Activated gamma-delta T cell treated with Interleukin-2 at 50 U/mL for 16 hours (primary cell): ENCODE results near the gene BCL11B.
"Not testable (repeated sequence)": the region's sequence is repeated elsewhere in the genome, so short reads cannot be mapped to it uniquely, and the experiment has no call there.

Experiments
- DNase-seq: peaks from one replicate; pipeline ENCODE4 v3.0.0-alpha.2; 2020

BCL11B gene

GRCh38 chr14:99194736-99195135 is 77.3 kb downstream of the BCL11B start:
- DNase-seq, result no peak

GRCh38 chr14:99194136-99194535 is 77.9 kb downstream of the BCL11B start:
- no peak for DNase-seq

- no peak for DNase-seq
Observed at GRCh38 chr14:99192830-99193229, 79.2 kb downstream of the BCL11B start.

DNA sequence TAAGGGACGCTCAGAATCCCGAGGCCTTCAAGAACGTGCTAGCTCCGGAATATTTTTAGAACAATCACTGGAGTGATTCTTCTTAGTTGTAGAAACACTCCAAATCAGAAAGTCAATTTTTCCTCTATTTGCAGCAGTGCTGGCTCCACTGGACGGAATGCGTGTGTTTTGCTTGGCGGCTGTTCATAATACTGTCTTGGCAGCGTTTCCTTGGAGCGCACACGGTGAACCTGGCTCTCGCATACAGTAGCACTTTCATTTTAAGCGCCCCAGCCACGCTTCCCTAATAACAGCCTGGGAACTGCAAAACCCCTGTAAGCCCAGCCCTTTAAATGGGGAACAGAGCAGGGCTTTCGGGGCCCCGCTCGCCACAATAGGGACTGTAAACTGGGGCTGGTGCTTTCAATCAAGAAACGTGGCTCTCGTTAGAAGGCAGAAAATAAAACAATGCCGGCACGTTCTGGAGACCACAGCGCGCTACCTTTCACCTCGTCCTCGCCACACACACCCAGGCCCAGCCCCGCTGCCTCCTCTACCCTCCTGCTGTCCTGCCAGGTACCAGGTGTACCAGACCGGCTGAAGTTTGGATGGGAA is 79.9 kb downstream of the BCL11B start:
- DNase-seq, result no peak

- peak; percentile 31 for DNase-seq
Observed at GRCh38 chr14:99191395-99192027, 80.5 kb downstream of the BCL11B start.

GRCh38 chr14:99190696-99191394 is 81.2 kb downstream of the BCL11B start:
- DNase-seq, result no peak

DNA sequence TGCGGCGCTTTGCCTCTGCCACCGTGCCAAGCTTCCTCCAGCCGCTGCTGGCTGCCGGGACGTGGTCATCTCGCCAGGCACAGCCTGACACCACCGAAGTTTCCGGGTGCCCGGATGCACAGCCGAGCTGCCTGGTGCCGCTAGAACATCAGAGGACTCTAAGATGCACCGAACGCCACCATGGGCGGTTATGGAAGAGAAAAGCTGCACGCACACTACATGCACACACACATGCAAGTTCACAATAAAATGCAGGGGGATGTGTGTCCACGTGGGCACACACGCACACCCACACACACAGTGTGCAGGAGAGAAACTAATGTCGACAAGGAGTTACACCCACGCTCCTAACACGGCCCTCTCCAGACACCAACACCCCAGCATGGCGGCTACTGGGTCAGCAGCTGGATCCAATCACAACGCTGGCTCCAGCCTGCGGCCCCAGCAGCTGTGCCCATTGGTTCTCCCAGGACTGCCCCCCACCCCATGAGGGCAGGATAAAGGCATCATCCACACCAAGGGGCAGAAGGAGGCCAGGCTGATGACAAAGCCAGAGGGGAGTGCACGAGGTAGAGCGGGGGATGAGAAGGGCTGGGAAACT is 82.7 kb downstream of the BCL11B start:
- DNase-seq, result peak; percentile 41

DNA sequence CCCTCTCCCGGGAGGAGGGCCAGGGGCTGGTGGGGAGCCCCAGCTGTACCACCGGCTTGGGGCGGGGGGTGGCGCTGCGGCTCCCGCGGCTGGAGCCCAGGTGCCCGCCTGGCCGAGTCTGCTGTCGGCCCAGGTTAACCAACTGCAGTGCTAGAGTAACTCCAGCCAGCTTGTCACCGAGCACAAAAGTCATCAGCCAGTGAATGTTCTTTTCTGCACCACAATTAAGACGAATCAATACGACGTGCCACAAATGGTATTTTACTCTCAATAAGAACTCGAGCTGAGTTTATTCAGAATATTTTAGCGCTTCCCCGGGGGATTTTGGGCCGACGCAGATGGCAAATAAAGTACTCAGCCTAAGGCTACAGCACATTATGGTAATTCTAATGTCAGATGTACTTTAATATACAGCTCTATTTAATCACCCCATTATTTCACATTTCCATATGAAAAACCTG is 83.2 kb downstream of the BCL11B start:
- DNase-seq, result no peak

DNA sequence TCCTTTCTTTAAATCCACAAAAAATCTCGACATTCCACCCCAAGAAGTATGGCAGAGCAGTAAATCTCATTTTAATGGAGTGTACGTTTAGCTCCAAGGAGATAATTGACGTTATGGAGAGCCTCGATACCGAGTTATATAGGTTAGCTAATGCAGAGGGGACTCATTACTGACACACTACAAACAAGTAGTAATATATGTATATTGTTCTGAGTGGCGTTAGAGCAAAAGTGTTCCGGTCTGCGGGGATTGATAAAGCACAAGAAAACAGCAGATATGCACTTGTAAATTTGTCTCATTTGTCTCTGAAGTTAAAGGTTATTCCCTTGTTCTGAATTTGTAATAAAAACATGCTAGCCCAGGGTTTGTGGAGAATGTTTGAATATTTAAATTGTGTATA is 84.1 kb downstream of the BCL11B start:
- no peak for DNase-seq

DNA sequence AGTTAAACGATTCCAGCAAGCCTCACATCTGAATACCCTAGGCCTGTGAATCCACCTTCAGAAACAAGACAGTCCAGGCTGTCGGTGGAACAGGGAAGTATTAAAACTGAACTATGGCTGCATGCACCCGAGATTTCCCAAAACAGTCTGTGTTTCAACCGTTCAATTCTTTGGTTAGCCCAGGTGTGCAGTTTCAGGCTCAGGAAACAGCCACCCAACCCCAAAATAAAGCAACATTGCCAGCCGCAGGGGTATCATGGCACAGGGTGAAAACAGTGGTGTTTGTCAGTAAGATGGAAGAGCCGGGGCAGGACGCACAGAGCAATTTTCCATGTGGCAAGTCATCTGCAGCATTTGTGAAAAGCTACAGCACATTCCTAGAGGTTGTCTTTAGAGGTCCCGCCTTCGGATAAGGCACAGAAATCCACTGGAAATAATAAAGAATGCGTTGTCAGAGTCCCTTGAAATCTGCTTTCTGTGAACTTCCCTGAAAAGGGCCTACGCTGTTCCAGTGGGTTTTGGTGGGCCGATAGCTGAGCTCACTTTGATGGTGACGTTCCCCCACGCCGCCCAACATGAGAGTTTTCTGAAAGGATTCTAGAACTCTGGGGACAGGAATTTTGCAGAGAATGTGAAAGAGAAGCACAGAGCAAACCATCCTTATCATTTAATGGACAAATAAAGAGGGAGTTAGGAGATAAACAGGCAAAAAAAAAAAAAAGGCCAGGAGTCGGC is 84.9 kb downstream of the BCL11B start:
- DNase-seq, result no peak

DNA sequence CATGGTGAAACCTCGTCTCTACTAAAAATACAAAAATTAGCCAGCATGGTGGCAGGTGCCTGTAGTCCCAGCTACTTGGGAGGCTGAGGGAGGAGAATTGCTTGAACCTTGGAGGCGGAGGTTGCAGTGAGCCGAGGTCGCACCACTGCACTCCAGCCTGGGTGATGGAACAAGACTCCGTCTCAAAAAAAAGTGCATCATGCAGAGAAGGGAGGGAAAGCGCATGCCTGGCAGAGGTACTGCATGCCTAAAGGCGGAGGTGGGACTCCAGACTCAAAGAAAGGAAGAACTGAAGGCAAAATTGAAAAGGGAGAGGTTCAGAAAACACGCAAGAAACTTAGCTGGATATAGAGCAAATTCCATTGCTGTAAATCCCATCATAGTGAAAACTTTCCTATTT is 85.7 kb downstream of the BCL11B start:
- DNase-seq, result not testable (repeated sequence)

GRCh38 chr14:99185436-99186068 is 86.4 kb downstream of the BCL11B start:
- no peak for DNase-seq

GRCh38 chr14:99183716-99184115 is 88.3 kb downstream of the BCL11B start:
- no peak for DNase-seq

DNA sequence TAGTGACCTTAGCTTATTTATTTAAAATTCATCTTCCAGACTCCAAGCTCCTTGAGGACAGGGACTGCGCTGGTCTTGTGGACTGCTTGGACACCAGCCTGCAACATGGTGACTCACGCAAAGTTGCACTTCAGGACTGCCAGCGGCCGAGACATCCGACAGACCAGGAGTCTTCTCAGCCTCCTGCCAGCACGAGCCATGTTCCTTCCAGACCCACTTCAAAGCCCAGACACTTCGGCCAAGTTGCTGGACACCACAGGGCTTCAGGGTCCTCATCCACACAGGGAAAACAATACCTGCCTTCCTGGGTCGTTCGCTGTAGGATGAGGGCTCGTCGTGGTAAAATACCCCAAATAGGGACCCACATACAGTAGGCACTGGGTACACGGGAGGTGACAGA is 88.7 kb downstream of the BCL11B start:
- DNase-seq, result no peak

GRCh38 chr14:99182548-99183250 is 89.3 kb downstream of the BCL11B start:
- DNase-seq, result no peak

- DNase-seq, result no peak
Observed at GRCh38 chr14:99181804-99182520, 90.0 kb downstream of the BCL11B start.

DNA sequence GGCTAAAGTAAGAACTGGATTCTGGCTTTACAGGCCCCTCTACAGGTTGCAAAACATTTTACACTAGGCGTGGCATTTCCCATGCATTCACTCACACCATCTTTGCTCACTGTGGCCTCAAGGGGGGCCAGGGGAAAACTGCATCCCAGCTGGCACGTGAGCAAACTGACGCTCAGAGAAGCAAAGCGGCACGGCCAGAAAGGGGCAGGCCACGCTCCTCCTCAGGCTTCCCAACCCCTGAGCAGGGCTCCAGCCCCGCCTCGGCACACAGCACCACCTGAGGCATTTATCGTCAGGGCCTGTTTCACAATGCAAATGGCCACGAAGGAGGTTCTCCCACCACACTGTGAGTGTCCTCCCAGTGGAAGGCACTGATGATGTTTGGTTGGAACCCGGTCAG is 90.8 kb downstream of the BCL11B start:
- no peak for DNase-seq

DNA sequence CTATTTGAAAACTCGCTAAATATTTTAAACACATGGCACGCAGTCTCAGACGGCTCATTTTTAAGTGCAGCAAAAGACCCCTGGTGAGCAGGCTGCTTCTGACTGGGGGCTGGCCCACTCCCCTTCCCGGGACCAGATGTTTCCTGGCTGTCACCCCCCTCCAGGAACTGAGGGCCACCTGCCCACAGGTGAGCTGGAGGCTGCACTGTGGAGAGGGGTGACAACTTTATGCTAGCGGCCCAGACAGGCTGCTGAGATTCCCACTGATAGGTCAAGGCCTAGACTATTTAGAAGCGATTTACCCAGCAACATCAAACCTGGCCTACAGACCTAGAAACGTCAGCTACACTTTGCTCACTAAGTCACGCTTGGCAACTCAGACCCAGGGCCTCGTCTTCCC is 92.1 kb downstream of the BCL11B start:
- DNase-seq, result no peak

GRCh38 chr14:99179506-99179905 is 92.5 kb downstream of the BCL11B start:
- DNase-seq, result no peak

DNA sequence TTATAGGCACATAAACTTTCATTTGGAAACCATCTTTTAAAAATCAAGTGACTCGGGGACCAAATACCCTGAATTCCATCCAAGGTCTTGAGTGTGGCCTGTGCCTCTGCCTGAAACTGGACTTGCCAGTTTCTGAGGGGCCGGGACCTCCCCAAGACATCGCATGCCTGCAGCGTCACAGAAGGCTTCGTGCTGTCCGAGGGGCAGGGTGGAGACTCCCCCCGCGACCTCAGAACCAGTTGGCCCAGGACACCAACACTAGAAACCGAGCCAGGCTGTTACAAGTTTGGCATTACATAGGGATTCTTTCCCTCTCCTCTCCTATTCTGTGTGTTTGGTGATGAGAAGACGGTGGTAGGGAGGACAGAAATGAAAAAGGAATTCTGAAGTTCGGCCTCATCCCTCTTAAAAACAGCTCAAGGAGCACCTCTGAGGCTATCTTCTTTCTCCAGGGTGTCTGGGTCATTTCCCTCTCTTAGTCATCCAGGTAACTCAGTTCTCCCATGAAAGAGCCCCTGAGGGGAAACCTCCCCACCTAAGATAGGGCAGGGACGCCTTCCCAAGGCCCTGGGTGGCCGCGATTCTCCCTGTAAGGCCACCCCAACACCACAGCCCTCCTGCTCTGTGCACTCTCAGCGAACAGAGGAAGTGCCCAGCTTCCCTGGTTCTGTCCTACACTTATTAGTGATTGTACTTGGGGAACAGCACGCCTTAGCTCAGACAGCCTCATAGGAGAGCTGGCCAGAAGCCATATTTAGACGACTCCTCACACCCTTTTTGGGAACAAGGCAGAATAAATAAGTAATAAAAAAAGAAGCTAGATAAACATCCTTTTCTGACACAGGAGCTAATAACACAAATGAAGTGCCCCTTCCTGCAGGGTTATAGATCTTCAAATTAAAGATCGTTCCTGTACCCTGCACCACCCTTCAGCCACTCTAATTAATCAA is 93.8 kb downstream of the BCL11B start:
- DNase-seq, result no peak
